ENCODE data around the gene DLGAP1.

- TF ChIP-seq POLR2AphosphoS5 (IDR thresholded peaks at IDR 0.05; ENCODE audit: insufficient read depth in 1 of 2, low read depth in 1 of 2) (no peak), CTCF (IDR thresholded peaks at IDR 0.05) (no peak)
Measured at GRCh38 chr18:4282954-4283353, 172.2 kb downstream of the DLGAP1 start.
